Forelimb muscle (tissue), 1 donor: ENCODE results near the gene C1R. TPM values are rescaled to one million over a fixed set of nuclear protein-coding genes. Genes with fewer than 3 reads are reported as not detected.
"Not testable (repeated sequence)": the region's sequence is repeated elsewhere in the genome, so short reads cannot be mapped to it uniquely, and the experiment has no call there.

Experiments used
- DNase-seq: peaks from one replicate; pipeline ENCODE4 v3.0.0-alpha.2; 2013; ENCODE audit warnings: low read depth
- polyA plus RNA-seq: library from polyadenylated mRNA; unstranded; fragments of 120-200 nt; gene quantifications from one replicate; pipeline ENCODE4 v1.2.1, GENCODE V29; 2013; ENCODE audit not compliant: insufficient read length

C1R gene
- polyA plus RNA-seq, 1 donor, result 80.9 TPM

- DNase-seq, result no peak
Observed at GRCh38 chr12:7120166-7120565, 27.9 kb upstream of the C1R start.

GRCh38 chr12:7118881-7119280 is 26.6 kb upstream of the C1R start:
- no peak for DNase-seq

- DNase-seq, result no peak
Observed at GRCh38 chr12:7117670-7118069, 25.4 kb upstream of the C1R start.

- DNase-seq, result no peak
Observed at GRCh38 chr12:7116916-7117315, 24.7 kb upstream of the C1R start.

- no peak for DNase-seq
Observed at GRCh38 chr12:7116196-7116595, 24.0 kb upstream of the C1R start.

- no peak for DNase-seq
Observed at GRCh38 chr12:7114851-7115250, 22.6 kb upstream of the C1R start.

- no peak for DNase-seq
Observed at GRCh38 chr12:7114008-7114407, 21.8 kb upstream of the C1R start.

GRCh38 chr12:7113389-7113871 is 21.2 kb upstream of the C1R start:
- DNase-seq, result no peak

- peak; percentile 51 for DNase-seq
Observed at GRCh38 chr12:7112041-7112440, 19.8 kb upstream of the C1R start.

- DNase-seq, result no peak
Observed at GRCh38 chr12:7110661-7111060, 18.4 kb upstream of the C1R start.

GRCh38 chr12:7109572-7109920 is 17.3 kb upstream of the C1R start:
- DNase-seq, result no peak

GRCh38 chr12:7108796-7109571 is 16.7 kb upstream of the C1R start, which contains the start of gene C1RL:
Gene C1RL (minus strand): TSS chr12:7109214. CDS start chr12:7109180, 34 bp downstream.
- peak; percentile 72 for DNase-seq

GRCh38 chr12:7108003-7108795 is 16.0 kb upstream of the C1R start:
- no peak for DNase-seq

GRCh38 chr12:7107636-7108002 is 15.4 kb upstream of the C1R start:
- no peak for DNase-seq

GRCh38 chr12:7107181-7107580 is 14.9 kb upstream of the C1R start:
- DNase-seq, result not testable (repeated sequence)

- no peak for DNase-seq
Observed at GRCh38 chr12:7106082-7106481, 13.8 kb upstream of the C1R start.

- no peak for DNase-seq
Observed at GRCh38 chr12:7103837-7104584, 11.8 kb upstream of the C1R start.

GRCh38 chr12:7102582-7102981 is 10.3 kb upstream of the C1R start:
- no peak for DNase-seq

GRCh38 chr12:7101694-7102131 is 9.5 kb upstream of the C1R start:
- no peak for DNase-seq

GRCh38 chr12:7101047-7101693 is 8.9 kb upstream of the C1R start:
- no peak for DNase-seq

GRCh38 chr12:7100239-7100638 is 8.0 kb upstream of the C1R start:
- DNase-seq, result no peak
